Measurements from ENCODE around the gene FAM162A.

The FAM162A gene

DNA sequence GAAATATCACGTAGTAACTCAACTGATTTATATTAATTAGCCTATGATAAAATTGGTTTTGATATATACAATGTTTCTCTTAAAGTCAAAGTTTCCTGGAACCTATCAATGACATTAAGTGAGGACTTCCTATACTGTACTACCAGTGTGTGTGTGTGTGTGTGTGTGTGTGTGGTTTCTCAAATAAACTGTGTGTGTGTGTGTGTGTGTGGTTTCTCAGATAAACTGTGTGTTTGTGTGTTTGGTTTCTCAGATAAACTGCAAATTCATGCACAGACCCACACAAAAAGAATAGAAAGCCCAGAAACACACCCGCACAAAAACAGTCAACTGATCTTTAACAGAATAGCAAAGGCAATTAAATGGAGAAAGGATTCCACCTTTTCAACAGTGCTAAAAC is 46.4 kb downstream of the FAM162A start (continued):
- TF ChIP-seq YY1 (tag by site-specific recombination; IDR thresholded peaks at IDR 0.05) = no peak
- TF ChIP-seq, protein P1, sequence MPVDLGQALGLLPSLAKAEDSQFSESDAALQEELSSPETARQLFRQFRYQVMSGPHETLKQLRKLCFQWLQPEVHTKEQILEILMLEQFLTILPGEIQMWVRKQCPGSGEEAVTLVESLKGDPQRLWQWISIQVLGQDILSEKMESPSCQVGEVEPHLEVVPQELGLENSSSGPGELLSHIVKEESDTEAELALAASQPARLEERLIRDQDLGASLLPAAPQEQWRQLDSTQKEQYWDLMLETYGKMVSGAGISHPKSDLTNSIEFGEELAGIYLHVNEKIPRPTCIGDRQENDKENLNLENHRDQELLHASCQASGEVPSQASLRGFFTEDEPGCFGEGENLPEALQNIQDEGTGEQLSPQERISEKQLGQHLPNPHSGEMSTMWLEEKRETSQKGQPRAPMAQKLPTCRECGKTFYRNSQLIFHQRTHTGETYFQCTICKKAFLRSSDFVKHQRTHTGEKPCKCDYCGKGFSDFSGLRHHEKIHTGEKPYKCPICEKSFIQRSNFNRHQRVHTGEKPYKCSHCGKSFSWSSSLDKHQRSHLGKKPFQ (tag by site-specific recombination; IDR thresholded peaks at IDR 0.05) = no peak
- no peak for TF ChIP-seq MYNN (tag by site-specific recombination; IDR thresholded peaks at IDR 0.05; ENCODE audit: borderline replicate concordance)
- TF ChIP-seq SCRT1 (tag by site-specific recombination; IDR thresholded peaks at IDR 0.05; ENCODE audit: borderline replicate concordance) = no peak
- no peak for TF ChIP-seq GLI4 (tag by site-specific recombination; IDR thresholded peaks at IDR 0.05)
- TF ChIP-seq HOXA7 (CRISPR knock-in tag; IDR thresholded peaks at IDR 0.05; ENCODE audit: borderline replicate concordance) = no peak
- TF ChIP-seq GLI2 (tag by site-specific recombination; IDR thresholded peaks at IDR 0.05; ENCODE audit: borderline replicate concordance, low read depth) = no peak
- no peak for TF ChIP-seq ZNF837 (tag by site-specific recombination; IDR thresholded peaks at IDR 0.05)

DNA sequence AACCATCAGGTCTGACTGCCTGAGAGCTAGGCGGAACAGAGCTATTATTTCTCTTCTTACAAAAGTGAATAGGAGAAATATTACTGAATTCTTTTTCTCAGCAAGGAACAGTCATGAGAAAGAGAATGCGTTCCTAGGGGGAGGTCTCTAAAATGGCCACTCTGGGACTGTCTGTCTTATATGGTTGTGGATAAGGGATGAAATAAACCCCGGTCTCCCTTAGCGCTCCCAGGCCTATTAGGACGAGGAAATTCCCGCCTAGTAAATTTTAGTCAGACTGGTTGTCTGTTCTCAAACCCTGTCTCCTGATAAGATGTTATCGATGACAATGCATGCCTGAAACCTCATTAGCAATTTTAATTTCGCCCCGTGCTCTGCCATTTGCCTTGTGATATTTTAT is 52.0 kb downstream of the FAM162A start:
- ChIA-PET CTCF (no interaction called here), POLR2A (no interaction called here)
- TF ChIP-seq ZNF366 (tag by site-specific recombination; conservative IDR thresholded peaks at IDR 0.05) (no peak), ZNF843 (tag by site-specific recombination; IDR thresholded peaks at IDR 0.05) (no peak), ZNF768 (tag by site-specific recombination; IDR thresholded peaks at IDR 0.05) (no peak), ZNF311 (tag by site-specific recombination; IDR thresholded peaks at IDR 0.05; ENCODE audit: borderline replicate concordance) (no peak), ZBTB21 (tag by site-specific recombination; IDR thresholded peaks at IDR 0.05) (no peak), ZNF48 (tag by site-specific recombination; IDR thresholded peaks at IDR 0.05) (no peak), ZNF521 (tag by site-specific recombination; IDR thresholded peaks at IDR 0.05) (no peak), ZNF175 (tag by site-specific recombination; IDR thresholded peaks at IDR 0.05) (no peak)
- TF ChIP-seq, protein P2, sequence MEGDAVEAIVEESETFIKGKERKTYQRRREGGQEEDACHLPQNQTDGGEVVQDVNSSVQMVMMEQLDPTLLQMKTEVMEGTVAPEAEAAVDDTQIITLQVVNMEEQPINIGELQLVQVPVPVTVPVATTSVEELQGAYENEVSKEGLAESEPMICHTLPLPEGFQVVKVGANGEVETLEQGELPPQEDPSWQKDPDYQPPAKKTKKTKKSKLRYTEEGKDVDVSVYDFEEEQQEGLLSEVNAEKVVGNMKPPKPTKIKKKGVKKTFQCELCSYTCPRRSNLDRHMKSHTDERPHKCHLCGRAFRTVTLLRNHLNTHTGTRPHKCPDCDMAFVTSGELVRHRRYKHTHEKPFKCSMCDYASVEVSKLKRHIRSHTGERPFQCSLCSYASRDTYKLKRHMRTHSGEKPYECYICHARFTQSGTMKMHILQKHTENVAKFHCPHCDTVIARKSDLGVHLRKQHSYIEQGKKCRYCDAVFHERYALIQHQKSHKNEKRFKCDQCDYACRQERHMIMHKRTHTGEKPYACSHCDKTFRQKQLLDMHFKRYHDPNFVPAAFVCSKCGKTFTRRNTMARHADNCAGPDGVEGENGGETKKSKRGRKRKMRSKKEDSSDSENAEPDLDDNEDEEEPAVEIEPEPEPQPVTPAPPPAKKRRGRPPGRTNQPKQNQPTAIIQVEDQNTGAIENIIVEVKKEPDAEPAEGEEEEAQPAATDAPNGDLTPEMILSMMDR (tag by site-specific recombination; IDR thresholded peaks at IDR 0.05) = no peak
- TF ChIP-seq, protein P3, sequence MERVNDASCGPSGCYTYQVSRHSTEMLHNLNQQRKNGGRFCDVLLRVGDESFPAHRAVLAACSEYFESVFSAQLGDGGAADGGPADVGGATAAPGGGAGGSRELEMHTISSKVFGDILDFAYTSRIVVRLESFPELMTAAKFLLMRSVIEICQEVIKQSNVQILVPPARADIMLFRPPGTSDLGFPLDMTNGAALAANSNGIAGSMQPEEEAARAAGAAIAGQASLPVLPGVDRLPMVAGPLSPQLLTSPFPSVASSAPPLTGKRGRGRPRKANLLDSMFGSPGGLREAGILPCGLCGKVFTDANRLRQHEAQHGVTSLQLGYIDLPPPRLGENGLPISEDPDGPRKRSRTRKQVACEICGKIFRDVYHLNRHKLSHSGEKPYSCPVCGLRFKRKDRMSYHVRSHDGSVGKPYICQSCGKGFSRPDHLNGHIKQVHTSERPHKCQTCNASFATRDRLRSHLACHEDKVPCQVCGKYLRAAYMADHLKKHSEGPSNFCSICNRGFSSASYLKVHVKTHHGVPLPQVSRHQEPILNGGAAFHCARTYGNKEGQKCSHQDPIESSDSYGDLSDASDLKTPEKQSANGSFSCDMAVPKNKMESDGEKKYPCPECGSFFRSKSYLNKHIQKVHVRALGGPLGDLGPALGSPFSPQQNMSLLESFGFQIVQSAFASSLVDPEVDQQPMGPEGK (tag by site-specific recombination; IDR thresholded peaks at IDR 0.05) = no peak
- H3K27ac ChIP-seq (ENCODE audit: extremely low read depth, low read depth, low read length) = no peak overlapping the region
- peaks cover 23 to 91% of the 10 kb centered on the region in 2 experiments for H3K36me3 ChIP-seq (ENCODE audit: control insufficient read depth in 2 of 2, insufficient read depth in 1 of 2, low read length in 2 of 2)
- no peaks in the 10 kb centered on the region for H3K9me3 ChIP-seq (ENCODE audit: control insufficient read depth, insufficient read depth, low read depth, low read length)
- H3K4me1 ChIP-seq (ENCODE audit: control insufficient read depth, insufficient read depth, low read length) = no peaks in the 10 kb centered on the region
- no peak overlapping the region for H3K4me3 ChIP-seq (ENCODE audit: low read depth, low read length)

DNA sequence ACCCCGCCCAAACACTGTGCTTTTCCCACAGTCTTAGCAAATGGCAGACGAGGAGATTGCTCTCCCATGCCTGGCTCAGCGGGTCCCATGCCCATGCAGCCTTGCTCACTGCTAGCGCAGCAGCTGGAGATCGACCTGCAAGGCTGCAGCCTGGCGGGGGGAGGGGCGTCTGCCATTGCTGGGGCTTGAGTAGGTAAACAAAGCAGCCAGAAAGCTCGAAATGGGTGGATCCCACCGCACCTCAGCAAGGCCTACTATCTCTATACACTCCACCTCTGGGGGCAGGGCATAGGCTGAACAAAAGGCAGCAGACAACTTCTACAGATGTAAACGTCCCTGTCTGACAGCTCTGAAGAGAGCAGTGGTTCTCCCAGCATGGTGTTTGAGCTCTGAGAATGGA is 59.1 kb downstream of the FAM162A start:
- Histone ChIP-seq H3K4me1 (ENCODE audit: control insufficient read depth, insufficient read depth, low read length) (no peaks in the 10 kb centered on the region), H3K36me3 (ENCODE audit: control insufficient read depth in 2 of 2, insufficient read depth in 1 of 2, low read length in 2 of 2) (peaks cover 12 to 75% of the 10 kb centered on the region in 2 experiments), H3K4me3 (ENCODE audit: low read depth, low read length) (no peak overlapping the region), H3K9me3 (ENCODE audit: control insufficient read depth, insufficient read depth, low read depth, low read length) (no peaks in the 10 kb centered on the region), H3K27ac (ENCODE audit: extremely low read depth, low read depth, low read length) (no peak overlapping the region)
- CTCF ChIA-PET = no interaction called here
- POLR2A ChIA-PET = no interaction called here
- TF ChIP-seq ZNF560 (tag by site-specific recombination; IDR thresholded peaks at IDR 0.05; ENCODE audit: borderline replicate concordance) = no peak
- no peak for TF ChIP-seq ZNF223 (tag by site-specific recombination; IDR thresholded peaks at IDR 0.05)
- TF ChIP-seq, protein P4, sequence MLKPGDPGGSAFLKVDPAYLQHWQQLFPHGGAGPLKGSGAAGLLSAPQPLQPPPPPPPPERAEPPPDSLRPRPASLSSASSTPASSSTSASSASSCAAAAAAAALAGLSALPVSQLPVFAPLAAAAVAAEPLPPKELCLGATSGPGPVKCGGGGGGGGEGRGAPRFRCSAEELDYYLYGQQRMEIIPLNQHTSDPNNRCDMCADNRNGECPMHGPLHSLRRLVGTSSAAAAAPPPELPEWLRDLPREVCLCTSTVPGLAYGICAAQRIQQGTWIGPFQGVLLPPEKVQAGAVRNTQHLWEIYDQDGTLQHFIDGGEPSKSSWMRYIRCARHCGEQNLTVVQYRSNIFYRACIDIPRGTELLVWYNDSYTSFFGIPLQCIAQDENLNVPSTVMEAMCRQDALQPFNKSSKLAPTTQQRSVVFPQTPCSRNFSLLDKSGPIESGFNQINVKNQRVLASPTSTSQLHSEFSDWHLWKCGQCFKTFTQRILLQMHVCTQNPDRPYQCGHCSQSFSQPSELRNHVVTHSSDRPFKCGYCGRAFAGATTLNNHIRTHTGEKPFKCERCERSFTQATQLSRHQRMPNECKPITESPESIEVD (tag by site-specific recombination; IDR thresholded peaks at IDR 0.05) = no peak
- no peak for TF ChIP-seq ZNF596 (tag by site-specific recombination; IDR thresholded peaks at IDR 0.05)
